Effector memory CD8-positive, alpha-beta T cell (primary cell): Measurements from ENCODE around the gene THEM5.
"Not testable (repeated sequence)": the region's sequence is repeated elsewhere in the genome, so short reads cannot be mapped to it uniquely, and the experiment has no call there.

Source experiments
- ATAC-seq: fragments of 150-1000 bp; cut with Tn5 transposase; replicated peaks from 2 replicates; pipeline ENCODE4 v1.10.0; 2021; ENCODE audit warnings: mild to moderate bottlenecking, moderate library complexity
- DNase-seq, 3 experiments: peaks; one replicate each; pipeline ENCODE4 v3.0.0; 2021
- H3K27ac Mint-ChIP-seq, 2 donors: one replicate each; pipeline ENCODE4 v1.8.0; 2022; ENCODE audit warnings: mild to moderate bottlenecking in 2 of 2, mixed read lengths in 2 of 2, moderate library complexity in 2 of 2
- H3K27me3 Mint-ChIP-seq, 2 donors: one replicate each; pipeline ENCODE4 v1.8.0; 2022; ENCODE audit warnings: mixed read lengths in 2 of 2
- H3K36me3 Mint-ChIP-seq: one replicate; pipeline ENCODE4 v1.8.0; 2022; ENCODE audit warnings: mild to moderate bottlenecking, moderate library complexity, mixed read lengths; ENCODE audit not compliant: insufficient read depth
- H3K4me1 Mint-ChIP-seq, 2 donors: one replicate each; pipeline ENCODE4 v1.8.0; 2022; ENCODE audit warnings: low read depth in 2 of 2, mixed read lengths in 2 of 2
- H3K4me3 Mint-ChIP-seq, 2 donors: one replicate each; pipeline ENCODE4 v1.8.0; 2022; ENCODE audit warnings: mild to moderate bottlenecking in 2 of 2, mixed read lengths in 2 of 2, moderate library complexity in 2 of 2
- H3K9me3 Mint-ChIP-seq, 2 donors: one replicate each; pipeline ENCODE4 v1.8.0; 2022; ENCODE audit warnings: mixed read lengths in 2 of 2

Gene THEM5

DNA sequence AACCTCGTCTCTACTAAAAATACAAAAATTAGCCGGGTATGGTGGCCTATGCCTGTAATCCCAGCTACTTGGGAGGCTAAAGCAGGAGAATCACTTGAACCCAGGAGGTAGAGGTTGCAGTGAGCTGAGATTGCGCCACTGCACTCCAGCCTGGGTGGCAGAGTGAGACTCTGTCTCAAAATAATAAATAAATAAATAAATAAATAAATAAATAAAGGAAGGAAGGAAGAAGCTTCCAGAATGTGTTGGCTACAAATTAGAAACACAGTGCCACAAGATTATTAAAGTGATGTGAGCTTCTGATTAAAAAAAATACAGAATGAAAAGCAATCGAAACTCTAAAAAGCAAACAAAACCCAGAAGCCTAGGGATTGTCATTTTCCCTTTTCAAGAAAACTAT is 30.4 kb upstream of the THEM5 start:
- not testable (repeated sequence) for H3K27me3 Mint-ChIP-seq, H3K36me3 Mint-ChIP-seq, DNase-seq, H3K4me1 Mint-ChIP-seq, H3K27ac Mint-ChIP-seq, ATAC-seq, H3K4me3 Mint-ChIP-seq, H3K9me3 Mint-ChIP-seq

DNA sequence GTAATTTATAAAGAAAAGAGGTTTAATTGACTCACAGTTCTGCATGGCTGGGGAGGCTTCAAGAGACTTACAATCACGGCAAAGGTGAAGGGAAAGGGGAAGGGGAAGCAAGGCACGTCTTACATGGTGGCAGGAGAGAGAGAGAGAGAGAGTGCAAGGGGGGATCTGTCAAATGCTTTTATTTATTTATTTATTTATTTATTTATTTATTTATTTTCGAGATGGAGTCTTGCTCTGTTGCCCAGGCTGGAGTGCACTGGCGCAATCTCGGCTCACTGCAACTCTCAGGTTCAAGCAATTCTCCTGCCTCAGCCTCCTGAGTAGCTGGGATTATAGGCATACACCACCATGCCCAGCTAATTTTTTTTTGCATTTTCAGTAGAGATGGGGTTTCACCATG is 29.4 kb upstream of the THEM5 start:
- DNase-seq, H3K4me1 Mint-ChIP-seq, H3K36me3 Mint-ChIP-seq, H3K27ac Mint-ChIP-seq, H3K9me3 Mint-ChIP-seq, H3K4me3 Mint-ChIP-seq, H3K27me3 Mint-ChIP-seq, ATAC-seq: not testable (repeated sequence)

DNA sequence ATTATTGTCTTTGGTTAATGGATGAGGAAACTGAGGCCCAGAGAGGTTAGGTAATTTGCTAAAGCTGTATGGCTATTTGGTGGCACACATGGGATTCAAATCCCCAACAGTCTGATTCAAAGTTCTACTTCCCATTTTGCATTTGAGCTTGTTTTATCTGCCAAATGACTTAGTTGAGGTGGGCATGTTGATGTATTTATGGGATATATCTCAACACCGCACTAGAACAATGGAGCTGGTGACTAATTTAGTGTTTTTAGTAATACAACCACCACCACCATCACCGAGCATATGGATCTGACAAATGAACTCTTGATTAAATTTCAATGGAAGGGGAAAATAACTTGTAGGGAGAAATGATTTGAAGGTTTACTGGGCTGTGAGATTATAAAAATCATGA is 29.0 kb upstream of the THEM5 start:
- ATAC-seq, result no peak
- Mint-ChIP-seq H3K4me3 (no peak overlapping the region), H3K27ac (no peak overlapping the region), H3K9me3 (no peaks in the 10 kb centered on the region), H3K36me3 (peaks cover 2% of the 10 kb centered on the region), H3K27me3 (no peaks in the 10 kb centered on the region), H3K4me1 (peaks cover 0 to 2% of the 10 kb centered on the region in 2 donors)
- no peak for DNase-seq

DNA sequence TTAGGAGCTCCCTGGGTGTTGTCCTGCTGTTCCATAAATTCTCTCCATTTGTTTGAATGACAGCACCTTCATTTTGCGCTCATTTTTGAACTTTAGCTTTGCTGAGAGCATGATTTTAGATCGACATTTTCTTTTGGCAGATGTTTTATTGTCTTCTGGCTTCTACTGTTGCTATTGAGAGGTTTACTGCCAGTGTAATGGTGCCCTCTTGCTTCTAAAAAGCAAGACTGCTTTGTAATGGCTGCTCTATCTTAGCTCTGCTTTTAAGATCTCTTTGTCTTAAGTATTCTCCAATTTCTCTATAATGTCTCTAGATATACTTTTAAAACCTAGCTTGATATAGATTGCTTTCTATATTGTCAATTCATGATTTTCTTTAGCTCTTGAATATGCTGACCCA is 28.0 kb upstream of the THEM5 start:
- H3K27ac Mint-ChIP-seq, result no peak overlapping the region
- H3K36me3 Mint-ChIP-seq, result peaks cover 2% of the 10 kb centered on the region
- ATAC-seq, result peak; percentile 46
- H3K4me3 Mint-ChIP-seq, result no peak overlapping the region
- no peak for DNase-seq
- H3K27me3 Mint-ChIP-seq, result no peaks in the 10 kb centered on the region
- H3K9me3 Mint-ChIP-seq, result no peaks in the 10 kb centered on the region
- peaks cover 0 to 2% of the 10 kb centered on the region in 2 donors for H3K4me1 Mint-ChIP-seq

DNA sequence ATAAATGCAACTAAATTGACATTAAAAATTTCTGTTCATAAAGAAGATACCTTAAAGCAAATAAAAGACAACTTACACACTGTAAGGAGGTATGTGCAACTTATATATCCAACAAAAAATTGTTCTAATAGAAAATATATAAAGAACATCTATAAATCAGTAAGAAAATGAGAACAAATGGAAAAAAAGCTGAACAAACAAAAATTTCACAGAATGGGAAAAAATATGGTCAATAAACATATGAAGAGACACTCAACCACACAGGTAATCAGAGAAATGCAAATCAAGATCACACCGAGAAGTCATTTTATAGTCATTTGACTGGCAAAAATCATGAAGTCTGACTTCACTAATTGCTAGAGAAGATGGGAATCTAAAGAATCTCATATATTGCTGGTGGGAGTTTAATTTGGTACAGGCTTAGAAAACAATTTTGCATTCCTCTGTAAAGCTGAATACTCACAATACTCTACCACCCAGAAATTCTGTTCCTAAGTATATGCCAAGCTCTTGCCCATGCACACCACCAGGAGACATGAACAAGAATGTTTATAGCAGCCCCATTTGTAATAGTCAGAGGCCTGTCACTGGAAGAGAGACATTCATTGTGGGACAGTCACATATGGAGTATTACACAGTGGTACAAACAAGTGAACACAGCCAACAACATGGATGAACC is 22.0 kb upstream of the THEM5 start:
- H3K9me3 Mint-ChIP-seq, result no peaks in the 10 kb centered on the region
- H3K4me3 Mint-ChIP-seq, result no peak overlapping the region
- H3K4me1 Mint-ChIP-seq, result peaks cover 2 to 10% of the 10 kb centered on the region in 2 donors
- H3K36me3 Mint-ChIP-seq, result peaks cover 4% of the 10 kb centered on the region
- DNase-seq (no peak), ATAC-seq (no peak)
- no peaks in the 10 kb centered on the region for H3K27me3 Mint-ChIP-seq
- no peak overlapping the region for H3K27ac Mint-ChIP-seq

DNA sequence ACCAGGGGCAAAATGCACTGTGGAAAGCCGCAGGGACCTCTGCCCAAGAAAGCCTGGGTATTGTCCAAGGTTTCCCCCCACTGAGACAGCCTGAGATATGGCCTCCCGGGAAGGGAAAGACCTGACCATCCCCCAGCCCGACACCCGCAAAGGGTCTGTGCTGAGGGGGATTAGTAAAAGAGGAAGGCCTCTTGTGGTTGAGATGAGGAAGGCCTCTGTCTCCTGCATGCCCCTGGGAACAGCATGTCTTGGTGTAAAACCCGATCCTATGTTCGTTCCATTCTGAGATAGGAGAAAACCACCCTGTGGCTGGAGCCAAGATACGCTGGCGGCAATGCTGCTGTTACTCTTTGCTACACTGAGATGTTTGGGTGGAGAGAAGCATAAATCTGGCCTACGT is 19.3 kb upstream of the THEM5 start:
- peak overlapping the region in 1 of 2 donors; percentile 81 for H3K27ac Mint-ChIP-seq

DNA sequence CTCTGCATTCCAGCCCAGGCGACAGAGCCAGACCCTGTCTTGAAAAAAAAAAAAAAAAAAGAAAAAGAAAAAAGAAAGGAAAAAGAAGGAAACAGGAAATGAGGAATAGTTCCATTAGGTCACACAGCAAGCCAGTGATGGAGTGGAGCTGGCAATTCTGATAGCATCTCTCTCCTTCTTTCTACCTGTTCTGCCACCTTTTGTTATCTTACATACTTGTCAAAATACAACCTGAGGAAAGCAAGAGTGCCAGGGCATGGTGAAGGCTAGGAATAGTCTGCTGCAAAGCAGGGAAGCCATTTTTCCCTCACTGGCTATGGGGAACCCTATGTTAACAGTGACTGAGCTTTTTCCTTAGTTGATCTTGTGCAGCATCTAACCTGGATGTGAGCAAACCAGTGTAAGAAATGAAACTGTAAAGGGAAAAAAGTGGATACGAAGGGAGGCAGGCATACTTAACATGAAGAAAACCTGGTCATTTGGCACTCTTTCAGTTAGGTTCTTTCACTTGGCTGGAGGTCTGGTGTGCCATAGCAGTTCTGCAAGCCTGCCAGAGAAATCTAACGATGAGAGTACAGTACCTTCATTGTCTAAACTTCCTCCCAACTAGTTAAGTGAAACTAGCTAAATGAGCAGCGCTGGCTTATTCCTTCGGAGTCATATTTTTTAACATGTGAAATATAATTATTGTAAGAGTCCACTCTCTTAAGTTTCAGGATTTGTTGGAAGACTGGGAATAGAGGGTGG is 17.9 kb upstream of the THEM5 start:
- Mint-ChIP-seq H3K36me3 (peaks cover 4% of the 10 kb centered on the region), H3K27ac (no peak overlapping the region), H3K9me3 (no peaks in the 10 kb centered on the region), H3K4me1 (peaks cover 2 to 10% of the 10 kb centered on the region in 2 donors), H3K4me3 (no peak overlapping the region), H3K27me3 (no peaks in the 10 kb centered on the region)
- ATAC-seq (no peak), DNase-seq (no peak)

More for the DNA sequence above, 19.3 kb upstream of the THEM5 start:
- not testable (repeated sequence) for H3K4me3 Mint-ChIP-seq, ATAC-seq, H3K9me3 Mint-ChIP-seq, H3K36me3 Mint-ChIP-seq, H3K27me3 Mint-ChIP-seq, DNase-seq, H3K4me1 Mint-ChIP-seq

DNA sequence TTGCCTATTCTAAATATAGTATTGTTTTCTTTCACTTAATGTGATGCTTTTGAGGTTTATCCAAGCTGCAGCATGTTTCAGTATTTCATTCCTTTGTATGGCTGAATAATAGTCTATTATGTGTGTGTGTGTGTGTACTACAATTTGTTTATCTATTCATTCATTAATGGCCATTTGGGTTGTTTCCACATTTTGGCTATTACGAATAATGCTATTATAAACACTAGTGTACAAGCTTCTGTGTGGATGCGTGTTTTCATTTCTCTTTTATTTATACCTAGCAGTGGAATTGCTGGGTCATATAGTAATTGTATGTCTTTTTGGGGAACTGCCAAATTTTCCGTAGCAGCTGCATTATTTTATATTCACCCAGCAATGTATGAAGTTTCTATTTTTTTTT is 15.0 kb upstream of the THEM5 start:
- no peak overlapping the region for H3K27ac Mint-ChIP-seq
- H3K4me3 Mint-ChIP-seq, result no peak overlapping the region
- H3K27me3 Mint-ChIP-seq, result peaks cover 6 to 7% of the 10 kb centered on the region in 2 donors
- H3K9me3 Mint-ChIP-seq, result no peaks in the 10 kb centered on the region
- peaks cover 4% of the 10 kb centered on the region for H3K36me3 Mint-ChIP-seq
- peaks cover 0 to 5% of the 10 kb centered on the region in 2 donors for H3K4me1 Mint-ChIP-seq
- DNase-seq (no peak), ATAC-seq (no peak)

DNA sequence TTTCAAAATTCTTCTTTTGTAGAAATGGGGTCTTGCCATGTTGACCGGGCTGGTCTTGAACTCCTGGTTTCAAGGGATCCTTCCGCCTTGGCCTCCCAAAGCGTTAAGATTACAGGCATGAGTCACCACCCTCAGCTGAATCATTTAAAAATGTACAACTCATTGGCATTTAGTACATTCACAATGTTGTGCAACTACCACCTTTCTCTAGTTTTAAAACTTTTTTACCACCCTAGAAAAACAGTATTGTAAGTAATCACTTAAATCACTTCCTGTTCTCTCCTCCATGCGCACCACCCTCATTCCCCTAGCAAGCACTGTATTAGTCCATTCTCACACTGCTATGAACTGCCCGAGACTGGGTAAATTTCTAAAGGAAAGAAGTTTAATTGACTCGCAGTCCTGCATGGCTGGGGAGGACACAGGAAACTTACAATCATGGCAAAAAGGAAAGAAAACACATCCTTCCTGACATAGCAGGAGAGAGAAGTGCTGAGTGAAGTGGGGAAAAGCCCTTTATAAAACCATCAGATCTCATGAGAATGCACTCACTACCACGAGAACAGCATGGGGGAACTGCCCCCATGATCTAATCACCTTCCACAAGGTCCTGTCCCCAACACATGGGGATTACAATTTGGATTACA is 14.4 kb upstream of the THEM5 start:
- Mint-ChIP-seq H3K27ac (peak overlapping the region in 1 of 2 donors; percentile 58), H3K27me3 (peaks cover 6 to 7% of the 10 kb centered on the region in 2 donors), H3K4me3 (no peak overlapping the region), H3K4me1 (no peaks in the 10 kb centered on the region), H3K9me3 (no peaks in the 10 kb centered on the region), H3K36me3 (peaks cover 4% of the 10 kb centered on the region)
- DNase-seq (no peak), ATAC-seq (no peak)

DNA sequence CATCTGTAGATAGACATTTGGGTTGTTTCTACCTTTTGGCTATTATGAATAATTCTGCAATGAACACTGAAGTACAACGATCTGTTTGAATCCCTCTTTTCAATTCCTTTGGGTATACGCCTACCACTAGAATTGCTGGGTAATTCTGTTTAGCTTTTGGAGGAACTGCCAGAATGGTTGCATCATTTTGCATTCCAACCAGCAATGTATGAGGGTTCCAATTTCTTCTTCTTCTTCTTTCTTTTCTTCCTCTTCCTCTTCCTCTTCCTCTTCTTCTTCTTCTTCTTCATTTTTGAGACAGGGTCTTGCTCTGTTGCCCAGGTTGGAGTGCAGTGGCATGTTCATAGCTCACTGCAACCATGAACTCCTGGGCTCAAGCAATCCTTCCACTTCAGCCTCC is 13.8 kb upstream of the THEM5 start:
- H3K4me3 Mint-ChIP-seq, result no peak overlapping the region
- ATAC-seq, result no peak
- no peak for DNase-seq
- H3K36me3 Mint-ChIP-seq, result peaks cover 4% of the 10 kb centered on the region
- H3K27me3 Mint-ChIP-seq, result peaks cover 6 to 7% of the 10 kb centered on the region in 2 donors
- no peaks in the 10 kb centered on the region for H3K4me1 Mint-ChIP-seq
- H3K27ac Mint-ChIP-seq, result no peak overlapping the region
- H3K9me3 Mint-ChIP-seq, result no peaks in the 10 kb centered on the region

DNA sequence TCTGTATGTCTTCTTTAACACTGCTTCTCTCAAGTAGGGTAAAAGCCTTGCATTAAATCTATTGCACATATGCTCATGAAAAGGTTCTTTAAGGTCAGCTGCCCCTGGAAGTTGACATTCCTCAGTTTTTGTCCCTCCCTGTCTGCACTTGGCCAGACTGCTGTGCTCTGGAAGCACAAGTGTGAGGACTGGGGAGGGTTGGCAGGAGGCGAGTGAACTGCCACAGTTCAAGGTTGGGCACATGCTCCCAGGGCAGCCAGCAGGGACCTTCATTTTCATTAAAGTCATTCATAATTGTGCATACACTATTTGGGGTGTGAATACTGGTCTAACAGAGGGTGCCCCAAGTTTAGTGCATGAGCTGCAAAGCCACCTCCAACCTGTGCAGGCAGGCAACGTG is 10.9 kb upstream of the THEM5 start:
- DNase-seq, result no peak

DNA sequence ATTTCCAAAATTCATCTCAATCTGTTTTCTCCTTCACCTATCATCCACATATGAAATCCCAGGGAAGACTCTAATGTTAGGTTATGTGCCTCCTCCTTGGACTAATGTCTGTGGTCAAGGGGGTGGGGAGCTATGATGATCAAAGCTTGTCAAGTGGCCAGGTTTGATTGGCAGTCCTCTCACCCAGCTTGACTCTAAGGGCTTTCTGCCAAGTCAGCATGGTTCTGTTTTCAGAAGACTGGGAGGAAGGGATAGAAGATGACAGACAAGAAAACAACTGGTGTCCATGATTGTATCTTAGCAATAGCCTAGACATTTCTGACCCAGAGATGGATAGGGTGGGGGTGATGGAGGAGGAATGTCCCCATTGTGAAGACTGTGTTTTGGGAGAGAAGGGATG is 9.1 kb upstream of the THEM5 start:
- Mint-ChIP-seq H3K4me1 (peaks cover 0 to 5% of the 10 kb centered on the region in 2 donors), H3K27me3 (peaks cover 6 to 7% of the 10 kb centered on the region in 2 donors), H3K4me3 (no peak overlapping the region), H3K36me3 (no peaks in the 10 kb centered on the region), H3K27ac (no peak overlapping the region), H3K9me3 (no peaks in the 10 kb centered on the region)
- no peak for ATAC-seq
- DNase-seq, result no peak

More for the DNA sequence above, 10.9 kb upstream of the THEM5 start:
- no peak for ATAC-seq
- no peaks in the 10 kb centered on the region for H3K36me3 Mint-ChIP-seq
- H3K27ac Mint-ChIP-seq, result no peak overlapping the region
- no peak overlapping the region for H3K4me3 Mint-ChIP-seq
- peaks cover 6 to 7% of the 10 kb centered on the region in 2 donors for H3K27me3 Mint-ChIP-seq
- peaks cover 0 to 5% of the 10 kb centered on the region in 2 donors for H3K4me1 Mint-ChIP-seq
- H3K9me3 Mint-ChIP-seq, result no peaks in the 10 kb centered on the region

DNA sequence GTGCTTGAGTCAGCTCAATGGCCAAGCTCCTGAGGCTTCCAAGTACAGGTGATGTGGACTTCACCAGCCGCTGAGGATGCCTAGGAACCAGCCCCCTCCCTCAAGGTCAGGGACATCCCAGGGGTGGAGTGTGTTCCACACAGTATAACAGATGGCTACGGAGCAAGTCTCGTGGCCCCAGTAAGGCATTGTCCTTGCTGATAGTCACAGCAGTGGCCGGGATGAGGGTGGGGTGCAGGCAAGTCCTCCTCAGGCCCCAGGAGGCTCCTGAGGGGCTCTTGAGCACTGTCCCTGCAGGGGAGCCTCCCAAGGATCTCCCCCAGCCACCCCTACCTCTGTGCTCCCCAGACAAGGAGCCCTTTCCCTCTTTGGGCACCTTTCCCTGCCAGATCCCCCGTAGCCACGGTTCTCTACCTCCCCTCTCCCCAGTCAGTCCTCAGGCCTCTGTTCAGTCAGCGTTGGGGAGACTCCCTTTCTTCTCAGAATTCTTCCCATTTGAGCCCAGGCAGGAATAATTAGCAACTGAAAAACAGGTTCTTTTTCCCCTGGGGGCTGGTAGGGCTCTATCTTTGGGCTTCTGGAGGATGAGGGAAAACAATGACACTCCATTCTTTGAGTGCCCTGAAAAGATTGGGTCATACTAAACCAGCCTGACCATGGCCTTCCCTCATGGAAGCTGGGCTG is 7.1 kb upstream of the THEM5 start:
- H3K27me3 Mint-ChIP-seq, result peaks cover 6 to 7% of the 10 kb centered on the region in 2 donors

More for the DNA sequence above, 7.1 kb upstream of the THEM5 start:
- H3K9me3 Mint-ChIP-seq, result no peaks in the 10 kb centered on the region
- H3K4me3 Mint-ChIP-seq, result no peak overlapping the region
- peaks cover 0 to 5% of the 10 kb centered on the region in 2 donors for H3K4me1 Mint-ChIP-seq
- DNase-seq (no peak), ATAC-seq (no peak)
- no peaks in the 10 kb centered on the region for H3K36me3 Mint-ChIP-seq
- H3K27ac Mint-ChIP-seq, result peak overlapping the region in 1 of 2 donors; percentile 21
